NCI-H1092 (cell line): ENCODE results near the gene NCLN.
"Not testable (repeated sequence)": the region's sequence is repeated elsewhere in the genome, so short reads cannot be mapped to it uniquely, and the experiment has no call there.

Experiments used
- DNase-seq: peaks from one replicate; lab custom pipeline; 2025; lab: John Stamatoyannopoulos, UW

Gene NCLN

GRCh38 chr19:3225677-3226093 lies 40.0 kb downstream of the NCLN start:
- no peak for DNase-seq

GRCh38 chr19:3227054-3227626 lies 41.4 kb downstream of the NCLN start:
- no peak for DNase-seq

- DNase-seq: no peak
Measured at GRCh38 chr19:3229346-3229743, 43.6 kb downstream of the NCLN start.

GRCh38 chr19:3229888-3230496 lies 44.3 kb downstream of the NCLN start:
- no peak for DNase-seq

- DNase-seq: no peak
Measured at GRCh38 chr19:3231288-3231687, 45.6 kb downstream of the NCLN start.

GRCh38 chr19:3233116-3233515 lies 47.4 kb downstream of the NCLN start:
- DNase-seq: no peak

- no peak for DNase-seq
Measured at GRCh38 chr19:3233831-3234230, 48.1 kb downstream of the NCLN start.

- DNase-seq: no peak
Measured at GRCh38 chr19:3234800-3235199, 49.1 kb downstream of the NCLN start.

- DNase-seq: not testable (repeated sequence)
Measured at GRCh38 chr19:3235604-3236003, 49.9 kb downstream of the NCLN start.

- no peak for DNase-seq
Measured at GRCh38 chr19:3236272-3236671, 50.5 kb downstream of the NCLN start.

GRCh38 chr19:3238066-3238561 lies 52.4 kb downstream of the NCLN start:
- DNase-seq: no peak

GRCh38 chr19:3239367-3239766 lies 53.6 kb downstream of the NCLN start:
- DNase-seq: no peak

GRCh38 chr19:3243819-3244700 lies 58.3 kb downstream of the NCLN start:
- DNase-seq: no peak

GRCh38 chr19:3245050-3245449 lies 59.3 kb downstream of the NCLN start:
- no peak for DNase-seq

- no peak for DNase-seq
Measured at GRCh38 chr19:3248728-3249326, 63.1 kb downstream of the NCLN start.

- DNase-seq: no peak
Measured at GRCh38 chr19:3249408-3249807, 63.7 kb downstream of the NCLN start.

- DNase-seq: no peak
Measured at GRCh38 chr19:3250675-3251074, 64.9 kb downstream of the NCLN start.

GRCh38 chr19:3251229-3251628 lies 65.5 kb downstream of the NCLN start:
- DNase-seq: no peak

GRCh38 chr19:3252650-3253049 lies 66.9 kb downstream of the NCLN start:
- DNase-seq: no peak

GRCh38 chr19:3253270-3253669 lies 67.5 kb downstream of the NCLN start:
- DNase-seq: no peak

GRCh38 chr19:3254520-3254919 lies 68.8 kb downstream of the NCLN start:
- no peak for DNase-seq

GRCh38 chr19:3257071-3257470 lies 71.3 kb downstream of the NCLN start:
- no peak for DNase-seq
